ENCODE measurements around the gene LRRN4.

LRRN4 gene

DNA sequence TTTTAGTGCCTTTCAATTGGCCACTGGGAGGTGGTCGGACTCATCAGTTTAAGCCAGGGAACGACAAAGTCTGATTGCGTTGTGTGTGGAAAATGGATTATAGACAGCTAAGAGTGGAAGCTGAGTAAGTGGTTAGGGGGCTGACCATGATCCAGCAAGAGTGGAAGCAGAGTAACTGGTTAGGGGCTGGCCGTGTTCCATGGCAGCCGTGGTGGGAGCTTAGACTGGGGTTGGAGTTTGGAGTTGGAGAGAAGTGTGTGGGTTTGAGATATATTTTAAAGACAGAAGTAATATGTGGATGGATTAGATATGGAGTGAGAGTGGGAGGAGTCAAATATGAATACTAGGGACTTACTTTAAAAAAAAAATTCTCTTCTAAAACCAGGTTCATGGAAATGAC, 41.7 kb downstream of the LRRN4 start:
- no peak for DNase-seq
- Mint-ChIP-seq H3K27ac (peak overlapping the region; percentile 37), H3K4me1 (peaks cover 23% of the 10 kb centered on the region), H3K4me3 (no peak overlapping the region), H3K36me3 (ENCODE audit: low read depth) (peaks cover 63% of the 10 kb centered on the region), H3K27me3 (ENCODE audit: low read depth, poor library complexity) (no peaks in the 10 kb centered on the region), H3K9me3 (no peaks in the 10 kb centered on the region)
- TF ChIP-seq, protein P1, sequence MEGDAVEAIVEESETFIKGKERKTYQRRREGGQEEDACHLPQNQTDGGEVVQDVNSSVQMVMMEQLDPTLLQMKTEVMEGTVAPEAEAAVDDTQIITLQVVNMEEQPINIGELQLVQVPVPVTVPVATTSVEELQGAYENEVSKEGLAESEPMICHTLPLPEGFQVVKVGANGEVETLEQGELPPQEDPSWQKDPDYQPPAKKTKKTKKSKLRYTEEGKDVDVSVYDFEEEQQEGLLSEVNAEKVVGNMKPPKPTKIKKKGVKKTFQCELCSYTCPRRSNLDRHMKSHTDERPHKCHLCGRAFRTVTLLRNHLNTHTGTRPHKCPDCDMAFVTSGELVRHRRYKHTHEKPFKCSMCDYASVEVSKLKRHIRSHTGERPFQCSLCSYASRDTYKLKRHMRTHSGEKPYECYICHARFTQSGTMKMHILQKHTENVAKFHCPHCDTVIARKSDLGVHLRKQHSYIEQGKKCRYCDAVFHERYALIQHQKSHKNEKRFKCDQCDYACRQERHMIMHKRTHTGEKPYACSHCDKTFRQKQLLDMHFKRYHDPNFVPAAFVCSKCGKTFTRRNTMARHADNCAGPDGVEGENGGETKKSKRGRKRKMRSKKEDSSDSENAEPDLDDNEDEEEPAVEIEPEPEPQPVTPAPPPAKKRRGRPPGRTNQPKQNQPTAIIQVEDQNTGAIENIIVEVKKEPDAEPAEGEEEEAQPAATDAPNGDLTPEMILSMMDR (IDR thresholded peaks at IDR 0.05), result no peak

DNA sequence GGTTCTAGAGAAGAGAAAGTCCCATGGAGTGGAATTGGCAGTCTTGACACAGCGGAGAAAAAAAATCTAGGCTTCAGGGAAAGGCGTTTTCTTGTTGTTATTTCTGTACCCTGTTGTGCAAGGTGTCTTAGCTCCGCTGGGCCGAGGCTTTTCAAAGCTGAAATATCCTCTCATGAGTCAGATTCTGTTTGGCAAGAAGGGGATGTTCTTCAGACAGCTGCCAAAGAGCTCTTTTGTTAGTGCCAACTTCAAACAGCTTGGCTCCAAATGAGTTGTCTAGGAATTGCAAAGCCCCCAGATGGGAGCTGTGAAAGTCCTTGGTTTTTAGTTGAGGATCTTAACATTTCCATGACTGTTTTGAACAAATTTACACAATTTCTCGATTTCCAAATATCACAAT, 45.6 kb downstream of the LRRN4 start:
- Mint-ChIP-seq H3K36me3 (ENCODE audit: low read depth) (peaks cover 33% of the 10 kb centered on the region), H3K27me3 (ENCODE audit: low read depth, poor library complexity) (no peaks in the 10 kb centered on the region), H3K27ac (no peak overlapping the region)

DNA sequence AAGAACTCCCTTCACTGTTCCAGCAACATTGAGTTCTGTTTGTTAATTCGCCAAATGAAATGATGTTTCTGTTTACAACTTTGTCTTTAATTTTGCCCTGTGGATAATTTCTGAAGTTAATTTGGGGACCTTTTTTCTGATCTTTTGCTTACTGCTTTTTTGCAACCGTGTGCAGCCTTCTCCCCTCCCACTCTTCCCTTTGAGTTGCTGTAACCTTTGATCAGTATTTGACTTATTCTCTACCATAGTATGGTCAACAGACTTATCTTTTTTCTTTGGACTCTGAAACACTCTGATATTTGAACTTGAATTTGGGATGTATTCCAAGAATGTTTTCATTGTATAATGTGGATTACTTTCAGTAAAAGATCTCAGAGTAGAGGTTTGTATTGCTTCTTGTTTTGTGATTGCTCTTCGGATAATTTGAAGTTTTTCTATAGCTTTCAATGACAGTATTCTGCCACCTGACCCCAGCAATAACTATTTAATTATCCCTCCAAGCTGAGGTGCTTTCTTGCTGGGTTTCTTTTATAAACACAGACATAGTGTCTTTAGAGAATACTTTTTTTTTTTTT, 46.2 kb downstream of the LRRN4 start:
- Mint-ChIP-seq H3K4me1 (peaks cover 35% of the 10 kb centered on the region), H3K9me3 (no peaks in the 10 kb centered on the region), H3K36me3 (ENCODE audit: low read depth) (peaks cover 27% of the 10 kb centered on the region), H3K27me3 (ENCODE audit: low read depth, poor library complexity) (no peaks in the 10 kb centered on the region), H3K27ac (no peak overlapping the region), H3K4me3 (peak overlapping the region; percentile 98)
- no peak for DNase-seq
- TF ChIP-seq, protein P1 (IDR thresholded peaks at IDR 0.05), result no peak

More for the DNA sequence above, 45.6 kb downstream of the LRRN4 start:
- H3K4me1 Mint-ChIP-seq, result peaks cover 35% of the 10 kb centered on the region
- no peak for DNase-seq
- H3K4me3 Mint-ChIP-seq, result peak overlapping the region; percentile 98
- TF ChIP-seq, protein P1 (IDR thresholded peaks at IDR 0.05), result no peak
- H3K9me3 Mint-ChIP-seq, result no peaks in the 10 kb centered on the region

DNA sequence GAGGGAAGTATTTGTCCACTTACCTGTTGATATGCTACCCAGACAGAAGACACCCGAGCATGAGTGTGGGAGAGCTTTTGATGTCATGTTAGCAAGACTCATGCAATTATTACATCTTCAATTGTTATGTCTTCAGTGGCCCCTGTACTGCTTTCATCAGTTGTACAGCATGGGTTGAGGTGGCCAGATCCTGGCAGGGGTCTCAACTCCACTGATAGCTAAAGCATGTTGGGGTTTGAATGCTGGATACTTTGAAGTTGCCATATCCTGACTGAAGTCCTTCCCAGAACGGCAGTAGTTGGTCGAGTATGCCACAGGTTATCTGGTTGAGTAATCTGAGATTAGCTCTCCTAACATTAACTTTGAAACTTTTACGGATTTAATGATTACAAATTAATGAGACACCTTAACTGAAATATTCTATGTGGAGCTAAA, 46.7 kb downstream of the LRRN4 start:
- Mint-ChIP-seq H3K4me1 (peaks cover 31% of the 10 kb centered on the region), H3K4me3 (peak overlapping the region; percentile 98), H3K36me3 (ENCODE audit: low read depth) (peaks cover 22% of the 10 kb centered on the region), H3K27me3 (ENCODE audit: low read depth, poor library complexity) (no peaks in the 10 kb centered on the region), H3K9me3 (no peaks in the 10 kb centered on the region), H3K27ac (no peak overlapping the region)
- DNase-seq, result no peak
- TF ChIP-seq, protein P1 (IDR thresholded peaks at IDR 0.05), result no peak

DNA sequence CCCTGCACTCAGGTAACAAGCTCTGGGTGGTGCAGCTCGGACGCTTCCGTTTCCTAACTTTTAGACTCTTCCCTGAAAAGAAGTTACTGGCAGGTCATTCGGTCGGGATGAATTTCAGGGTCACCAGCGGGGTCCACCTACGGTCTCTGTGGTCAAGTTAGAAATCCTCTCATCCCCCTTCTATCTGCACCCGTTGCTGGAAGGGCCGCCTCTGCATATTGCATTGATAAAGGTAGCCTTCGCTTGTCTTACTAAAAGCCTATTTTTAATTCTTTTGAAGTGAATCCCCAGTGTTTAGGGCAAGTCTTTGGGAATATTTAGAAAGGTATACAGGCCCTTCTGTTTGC, 47.3 kb downstream of the LRRN4 start:
- DNase-seq, result no peak
- peaks cover 30% of the 10 kb centered on the region for H3K4me1 Mint-ChIP-seq
- no peaks in the 10 kb centered on the region for H3K9me3 Mint-ChIP-seq
- TF ChIP-seq, protein P1 (IDR thresholded peaks at IDR 0.05), result no peak
- no peaks in the 10 kb centered on the region for H3K27me3 Mint-ChIP-seq (ENCODE audit: low read depth, poor library complexity)
- peaks cover 16% of the 10 kb centered on the region for H3K36me3 Mint-ChIP-seq (ENCODE audit: low read depth)
- H3K4me3 Mint-ChIP-seq, result peak overlapping the region; percentile 98
- peak overlapping the region; percentile 96 for H3K27ac Mint-ChIP-seq

DNA sequence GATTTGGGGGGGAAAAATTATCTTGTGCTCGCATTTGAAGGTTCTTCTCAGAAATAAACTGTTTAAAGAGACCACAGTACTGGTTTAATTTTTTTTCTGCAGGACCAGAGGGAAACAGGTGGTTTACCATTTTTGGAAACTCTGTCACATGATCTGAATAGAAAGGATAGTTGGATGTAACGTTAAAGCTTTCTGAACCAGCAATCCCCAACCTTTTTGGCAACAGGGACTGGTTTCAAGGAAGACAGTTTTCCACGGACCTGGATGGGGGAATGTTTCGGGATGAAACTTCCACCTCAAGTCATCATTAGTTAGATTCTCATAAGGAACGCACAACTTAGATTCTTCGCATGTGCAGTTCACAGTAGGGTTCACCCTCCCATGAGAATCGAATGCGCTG, 53.0 kb downstream of the LRRN4 start:
- H3K4me1 Mint-ChIP-seq, result peaks cover 14% of the 10 kb centered on the region
- no peak for DNase-seq
- H3K36me3 Mint-ChIP-seq (ENCODE audit: low read depth), result peaks cover 9% of the 10 kb centered on the region
- no peaks in the 10 kb centered on the region for H3K9me3 Mint-ChIP-seq
- H3K27me3 Mint-ChIP-seq (ENCODE audit: low read depth, poor library complexity), result no peaks in the 10 kb centered on the region
- TF ChIP-seq, protein P1 (IDR thresholded peaks at IDR 0.05), result no peak
- H3K4me3 Mint-ChIP-seq, result no peak overlapping the region
- H3K27ac Mint-ChIP-seq, result peak overlapping the region; percentile 75
